Measurements from ENCODE around the gene LHX4. TPM values are rescaled to one million over a fixed set of nuclear protein-coding genes. Genes with fewer than 3 reads are reported as not detected.
A peak's percentile ranks its signal among the peaks of the same experiment; 100 is the strongest.

The LHX4 gene
- 1 to 10 TPM in 7 of 12 donors, under 1 TPM in 4, not detected in 1; 0.77 to 4.0 (median 1.5) TPM for polyA plus RNA-seq (ENCODE audit: insufficient read length in 12 of 12)
- long read RNA-seq, donor 1, partial matches to known transcripts: 54 of 54 reads
- long read RNA-seq, donor 1, other reads (novel, unspliced or antisense): 0 of 54 reads
- long read RNA-seq, donor 2: 0 reads
- long read RNA-seq, donor 3, partial matches to known transcripts: 29 of 29 reads
- long read RNA-seq, donor 3, other reads (novel, unspliced or antisense): 0 of 29 reads
- long read RNA-seq, donor 4, partial matches to known transcripts: 13 of 13 reads
- long read RNA-seq, donor 4, other reads (novel, unspliced or antisense): 0 of 13 reads
- long read RNA-seq, donor 5: 0 reads
- long read RNA-seq, donor 6: 0 reads
- long read RNA-seq, donor 7: 0 reads
- long read RNA-seq, donor 8: 0 reads
- long read RNA-seq, donor 9, partial matches to known transcripts: 25 of 25 reads
- long read RNA-seq, donor 9, other reads (novel, unspliced or antisense): 0 of 25 reads
- long read RNA-seq, donor 10: 0 reads
- long read RNA-seq, donor 11: 0 reads

DNA sequence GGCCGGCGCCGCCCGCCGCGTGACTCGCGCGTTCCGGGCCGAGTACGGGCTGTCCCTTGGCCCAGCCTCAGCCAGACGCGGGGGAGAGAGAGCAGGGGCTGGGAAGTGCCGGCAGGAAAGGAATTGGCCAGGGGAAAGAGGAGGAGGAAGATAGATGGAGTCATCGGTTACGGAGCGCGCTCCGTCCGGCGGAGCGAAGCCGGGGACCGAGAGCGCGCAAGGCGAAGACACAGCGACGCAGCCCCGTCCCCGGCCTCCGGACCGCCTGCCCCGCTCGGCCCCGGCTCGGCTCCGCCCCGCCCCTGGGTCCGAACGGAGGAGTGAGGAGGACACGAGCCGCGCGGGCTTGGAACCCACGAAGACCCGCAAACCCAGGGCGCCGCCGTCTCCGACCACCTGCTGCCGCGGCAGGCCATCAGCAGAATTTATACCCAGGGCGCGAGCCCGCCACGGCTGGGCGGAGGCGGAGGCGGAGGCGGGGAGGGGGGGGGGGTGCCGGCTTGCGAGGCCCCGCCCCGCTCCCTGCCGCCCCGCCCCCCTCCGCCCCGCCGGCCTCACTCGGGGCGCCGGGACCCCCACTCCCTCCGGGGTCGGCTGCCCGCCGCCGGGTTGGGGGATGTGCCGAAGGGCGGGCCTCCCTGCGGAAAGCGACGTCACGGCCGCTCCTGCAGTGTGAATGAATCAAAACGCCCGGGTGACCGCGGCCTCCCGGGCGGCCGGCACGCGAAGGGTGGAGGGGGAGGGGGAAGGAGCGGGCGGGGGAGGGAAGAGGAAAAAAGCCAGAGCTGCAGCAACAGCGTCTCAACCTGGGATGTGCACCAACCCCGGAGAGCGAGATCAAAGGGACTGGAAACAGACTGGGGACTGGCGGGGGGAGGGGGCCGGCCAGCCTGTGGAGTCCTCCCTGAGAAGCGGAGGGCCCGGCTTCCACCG lies at the start of gene LHX4:
LHX4 (plus strand) TSS at position 782 of the 933 bp plus-strand sequence. CDS start 266 bp downstream, outside the sequence.
- no peak for DNase-seq

DNA sequence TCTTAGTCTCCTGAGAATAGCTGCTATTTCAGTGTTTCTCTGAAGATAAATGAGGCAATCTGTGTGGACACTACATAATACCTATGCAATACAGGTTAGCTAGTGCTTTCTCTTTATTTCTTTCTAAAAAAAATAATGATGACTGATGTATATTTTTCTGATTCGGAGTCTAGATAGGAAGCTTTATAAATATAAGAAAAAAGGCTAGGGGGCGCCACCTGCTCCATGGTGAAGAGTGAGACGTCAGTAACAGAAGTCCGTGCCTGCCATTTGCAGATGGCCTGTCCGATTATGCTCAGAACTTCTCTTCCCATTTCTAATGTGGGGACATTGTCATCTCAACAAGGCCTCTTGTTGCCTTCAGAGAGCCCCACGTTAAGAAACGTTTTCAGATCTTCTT lies 49.0 kb upstream of the LHX4 start:
- no peak for DNase-seq

DNA sequence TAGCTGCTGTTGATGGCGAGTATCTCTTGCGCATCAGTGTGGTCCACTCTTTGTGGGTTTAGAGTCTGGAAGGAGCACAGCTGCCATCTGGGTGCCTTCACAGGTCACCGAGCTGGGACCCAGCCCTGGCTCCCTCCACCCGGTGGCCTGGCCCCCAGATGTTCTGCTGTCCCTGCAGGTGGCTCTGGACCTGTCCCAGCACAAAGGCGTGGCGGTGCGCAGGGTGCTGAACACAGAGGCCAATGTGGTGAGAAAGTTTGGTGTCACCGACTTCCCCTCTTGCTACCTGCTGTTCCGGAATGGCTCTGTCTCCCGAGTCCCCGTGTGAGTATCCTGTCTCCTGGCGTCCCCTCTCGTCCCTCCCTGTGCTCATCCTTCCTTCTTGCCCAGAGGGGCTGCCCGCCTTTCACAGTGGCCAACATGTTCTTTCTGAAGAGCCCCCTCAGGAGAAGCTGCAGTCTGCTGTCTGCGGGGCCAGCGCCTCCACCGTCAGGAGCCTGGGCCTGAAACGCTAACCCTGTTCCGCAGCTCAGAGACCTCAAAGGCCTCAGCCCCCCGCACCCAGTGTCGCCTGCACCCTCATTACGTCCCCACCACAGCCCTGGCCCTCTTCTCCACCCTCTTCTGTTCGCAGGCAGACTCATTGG lies 47.9 kb upstream of the LHX4 start:
- no peak for DNase-seq

DNA sequence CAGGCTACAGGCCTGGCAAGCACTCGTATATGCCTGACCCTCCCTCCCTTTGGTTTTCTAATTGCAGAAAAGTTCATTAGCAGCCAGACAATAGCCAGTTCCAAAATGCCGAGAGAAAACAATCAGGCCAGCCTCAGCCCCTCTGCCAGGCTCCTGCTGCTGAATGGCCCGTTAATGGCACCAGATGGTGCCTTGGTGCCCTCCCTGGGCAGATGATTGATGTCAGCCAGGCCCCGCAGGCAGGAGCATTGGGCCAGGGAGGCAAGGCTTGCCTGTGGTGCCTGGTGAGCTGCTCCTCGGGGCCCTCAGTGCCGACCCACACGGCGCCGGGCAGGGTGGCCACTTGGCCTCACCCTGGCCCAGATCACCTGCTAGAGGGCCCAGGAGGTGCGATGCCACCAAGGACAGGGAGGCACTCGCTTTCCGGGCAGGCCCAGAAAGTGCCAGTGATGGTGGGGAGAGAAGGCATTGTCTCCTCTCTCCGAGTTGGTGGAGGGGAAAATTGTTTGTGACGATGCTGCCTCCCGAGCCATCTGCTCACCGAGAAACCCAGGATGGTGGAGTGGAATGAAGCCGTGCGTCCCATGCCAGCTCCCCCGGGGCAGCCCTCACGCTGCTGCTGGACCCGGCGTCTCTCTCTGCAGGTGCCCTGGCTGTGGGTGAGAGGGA lies 47.3 kb upstream of the LHX4 start:
- DNase-seq: no peak

DNA sequence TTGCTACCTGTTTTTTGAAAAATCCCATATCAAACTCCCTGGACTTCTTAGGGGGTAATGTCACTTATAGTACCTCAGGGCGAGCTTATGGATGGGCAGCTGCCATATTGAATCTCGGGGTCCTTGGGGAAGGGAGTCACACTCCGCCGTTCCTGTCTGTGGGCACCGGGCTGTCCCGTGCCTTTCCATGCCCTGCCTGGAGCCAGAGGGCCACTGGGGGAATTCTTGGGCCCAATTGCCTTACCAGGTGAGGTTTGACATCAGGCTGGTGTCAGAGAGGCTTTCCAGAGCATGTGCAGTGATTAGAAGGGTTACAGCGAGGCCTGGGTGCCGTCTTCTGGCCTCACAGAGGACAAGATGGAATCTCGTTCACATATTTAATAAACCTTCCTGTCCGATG lies 46.6 kb upstream of the LHX4 start:
- DNase-seq: no peak

DNA sequence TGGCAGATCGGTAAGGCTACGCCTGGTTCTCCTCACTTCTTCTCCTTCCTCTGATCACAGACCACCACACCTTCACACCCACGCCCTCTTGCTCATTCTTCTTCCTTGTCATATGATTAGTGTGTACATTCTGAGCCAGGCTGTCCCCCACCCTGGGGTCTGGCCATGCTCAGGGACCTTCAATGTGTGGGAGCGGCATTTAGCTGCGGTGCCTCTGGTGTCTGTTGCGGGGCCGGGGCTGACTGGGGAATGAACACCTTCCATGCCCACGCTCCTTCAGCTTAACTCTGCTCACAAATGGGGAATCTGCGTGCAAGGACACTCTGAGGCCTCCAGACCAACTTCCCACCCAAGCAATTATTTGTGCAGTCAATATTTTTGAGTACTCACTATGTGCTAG lies 46.0 kb upstream of the LHX4 start:
- DNase-seq: no peak

DNA sequence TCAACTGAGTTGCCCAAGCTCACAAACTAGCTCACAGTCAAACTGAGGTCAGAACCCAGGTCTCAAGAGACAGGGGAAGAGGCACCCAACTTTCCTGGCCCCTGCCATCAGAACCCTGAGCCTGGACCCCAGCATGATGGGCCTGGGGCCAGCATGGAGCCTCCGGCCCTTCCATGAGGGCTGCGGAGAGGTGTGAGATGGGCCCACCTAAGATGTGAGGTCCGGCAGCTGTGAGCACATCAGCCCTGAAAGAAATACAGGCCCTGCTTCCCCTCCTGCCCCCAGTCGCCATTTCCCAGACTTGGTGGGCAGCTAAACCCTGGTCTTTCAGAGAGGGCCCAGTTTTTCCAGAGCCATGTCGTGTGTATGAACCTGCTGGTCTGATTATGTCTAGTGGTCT lies 44.8 kb upstream of the LHX4 start:
- no peak for DNase-seq

DNA sequence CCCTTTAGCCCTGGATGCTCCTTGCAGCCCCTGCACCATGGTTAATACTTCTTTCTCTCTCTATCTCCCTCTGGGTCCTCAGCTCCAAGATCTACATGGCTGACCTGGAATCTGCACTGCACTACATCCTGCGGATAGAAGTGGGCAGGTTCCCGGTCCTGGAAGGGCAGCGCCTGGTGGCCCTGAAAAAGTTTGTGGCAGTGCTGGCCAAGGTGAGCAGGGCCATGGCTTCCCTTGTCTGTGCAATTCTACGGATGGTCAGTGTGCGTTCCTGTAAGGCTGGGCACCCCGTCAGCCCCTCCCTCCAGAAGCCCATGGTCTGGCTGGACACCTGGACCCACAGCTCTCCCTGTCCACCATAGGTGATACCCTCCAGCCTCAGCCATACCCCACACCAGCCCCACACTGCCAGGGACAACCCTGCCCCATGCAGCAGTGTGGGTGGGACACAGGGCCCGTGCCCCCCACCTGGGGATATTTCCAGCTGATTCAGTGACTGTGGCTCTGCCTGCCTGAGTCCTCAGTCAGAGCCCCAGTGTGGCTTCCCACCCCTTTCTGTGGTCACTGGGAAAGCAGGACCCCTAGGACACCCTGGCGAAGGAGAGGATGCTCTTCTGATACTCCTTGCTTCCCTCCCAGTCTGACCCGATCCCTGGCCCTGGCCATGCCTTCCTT lies 44.0 kb upstream of the LHX4 start:
- DNase-seq: no peak

DNA sequence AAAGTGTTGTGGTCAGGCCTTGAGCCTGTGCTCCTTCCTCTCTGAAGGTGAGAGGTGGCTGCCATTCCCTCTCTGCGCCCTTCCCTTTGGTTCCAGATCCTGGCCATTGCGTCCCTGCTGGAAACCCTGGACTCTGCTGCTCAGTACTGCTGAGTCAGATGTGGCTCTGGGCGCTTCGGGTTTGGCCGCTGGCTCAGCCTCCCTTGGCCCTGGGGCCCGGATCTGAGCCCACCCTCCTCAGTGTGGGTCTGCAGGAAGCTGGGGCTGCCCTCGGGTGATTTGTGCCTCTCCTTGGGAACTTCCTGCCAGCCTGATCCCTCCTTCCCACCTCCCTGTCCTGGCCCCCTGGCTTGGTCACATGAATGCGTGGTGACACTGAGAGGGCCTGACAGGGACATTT lies 43.2 kb upstream of the LHX4 start:
- no peak for DNase-seq

DNA sequence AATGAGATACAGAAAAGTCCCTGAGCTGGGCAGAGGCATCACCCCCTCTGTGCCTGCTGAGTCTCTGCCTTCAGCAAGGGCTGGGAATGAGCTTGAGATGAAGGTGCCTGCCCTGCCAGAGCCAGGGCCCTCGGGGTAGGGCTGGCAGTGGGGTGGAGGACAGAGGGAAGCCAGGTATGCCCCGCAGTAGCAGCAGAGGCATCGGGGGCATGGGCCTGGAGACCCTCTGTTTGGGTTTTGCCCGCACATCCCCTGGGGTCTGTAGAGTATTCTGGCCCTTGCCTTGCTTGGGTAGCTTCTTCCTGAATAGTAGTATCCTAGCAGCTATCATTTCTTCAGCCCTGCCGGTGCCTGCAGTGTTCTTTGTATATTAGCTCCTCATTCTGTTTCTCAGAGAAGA lies 42.4 kb upstream of the LHX4 start:
- DNase-seq: no peak

DNA sequence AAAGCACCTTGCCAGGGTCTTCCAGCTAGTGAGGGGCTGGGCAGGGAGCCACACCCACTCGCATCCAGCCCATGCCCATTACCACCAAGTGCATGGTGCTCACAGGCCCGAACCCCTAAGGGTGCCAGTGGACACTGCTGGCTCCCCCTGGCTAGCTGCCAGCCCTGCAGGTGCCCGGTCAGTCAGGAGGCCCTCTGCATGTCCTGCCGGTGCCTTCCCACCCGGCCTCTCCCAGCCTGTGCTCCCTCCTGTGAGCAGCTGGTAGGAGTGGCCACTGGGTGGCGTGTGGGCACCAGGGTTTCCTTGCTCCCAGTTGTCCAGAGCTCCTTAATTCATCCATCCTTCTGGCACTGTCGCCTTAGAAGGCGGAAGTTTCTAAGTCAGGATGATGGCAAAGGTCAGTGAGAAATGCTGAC lies 42.0 kb upstream of the LHX4 start:
- peak; percentile 45 for DNase-seq

DNA sequence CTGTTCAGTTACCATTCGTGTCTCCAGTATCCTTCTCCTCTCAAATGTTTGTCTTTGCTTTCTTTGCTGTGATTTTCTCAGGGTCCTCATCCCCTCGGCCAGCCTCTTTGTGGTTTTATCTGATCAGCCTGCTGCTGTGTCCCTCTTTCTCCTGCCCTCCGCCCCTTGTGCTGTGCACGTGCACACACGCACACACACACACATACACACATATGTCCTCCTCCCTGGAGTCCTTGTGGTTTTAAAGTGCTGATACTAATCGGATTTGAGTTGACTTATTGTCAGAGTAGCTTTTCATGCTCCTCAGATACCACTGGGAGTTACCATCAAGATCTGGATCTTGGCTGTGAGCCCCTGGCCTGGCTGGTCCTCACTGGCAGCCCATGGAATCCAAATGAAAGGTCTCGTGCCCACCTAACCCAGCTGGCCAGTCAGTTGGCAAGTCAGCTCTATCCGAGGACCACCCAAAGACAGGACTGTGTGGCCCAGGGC lies 41.3 kb upstream of the LHX4 start:
- DNase-seq: no peak

DNA sequence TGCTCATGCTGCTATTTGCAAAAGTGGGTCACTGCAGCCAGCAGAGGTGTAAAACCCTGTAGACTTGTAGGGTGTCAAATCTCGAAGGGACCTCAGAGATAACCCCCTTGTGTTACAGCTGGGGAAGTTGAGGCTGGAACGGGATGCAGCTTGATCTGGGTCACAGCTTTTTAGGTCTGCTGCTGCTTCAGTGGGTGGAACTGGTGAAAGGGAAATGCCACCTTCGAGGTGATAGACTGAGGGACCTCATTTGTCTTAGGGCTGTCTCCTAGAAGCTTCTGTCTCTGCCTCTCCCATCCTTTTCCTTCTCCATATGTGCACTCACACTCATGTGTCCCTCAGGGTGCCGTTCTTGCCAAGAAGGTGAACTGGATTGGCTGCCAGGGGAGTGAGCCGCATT lies 40.0 kb upstream of the LHX4 start:
- no peak for DNase-seq

DNA sequence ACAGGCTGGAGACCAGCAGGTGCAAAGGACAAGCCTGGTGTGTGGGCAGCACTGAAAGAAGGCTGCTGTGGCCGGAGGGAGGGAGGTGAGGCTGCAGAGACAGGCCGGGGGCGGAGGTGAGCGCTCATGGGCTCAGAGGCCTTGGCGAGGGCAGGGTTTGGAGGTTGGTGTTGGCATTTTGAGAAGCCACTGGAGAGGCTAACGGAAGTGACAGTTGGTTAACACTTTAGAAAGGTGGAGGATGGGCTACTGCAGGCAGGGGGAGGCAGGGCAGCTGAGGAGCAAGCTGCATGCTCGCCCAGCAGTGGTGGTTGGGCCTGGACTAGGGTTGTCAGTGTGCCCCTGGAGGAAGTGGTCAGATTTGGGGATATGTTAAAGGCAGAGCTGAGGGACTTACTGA lies 37.9 kb upstream of the LHX4 start:
- DNase-seq: no peak

DNA sequence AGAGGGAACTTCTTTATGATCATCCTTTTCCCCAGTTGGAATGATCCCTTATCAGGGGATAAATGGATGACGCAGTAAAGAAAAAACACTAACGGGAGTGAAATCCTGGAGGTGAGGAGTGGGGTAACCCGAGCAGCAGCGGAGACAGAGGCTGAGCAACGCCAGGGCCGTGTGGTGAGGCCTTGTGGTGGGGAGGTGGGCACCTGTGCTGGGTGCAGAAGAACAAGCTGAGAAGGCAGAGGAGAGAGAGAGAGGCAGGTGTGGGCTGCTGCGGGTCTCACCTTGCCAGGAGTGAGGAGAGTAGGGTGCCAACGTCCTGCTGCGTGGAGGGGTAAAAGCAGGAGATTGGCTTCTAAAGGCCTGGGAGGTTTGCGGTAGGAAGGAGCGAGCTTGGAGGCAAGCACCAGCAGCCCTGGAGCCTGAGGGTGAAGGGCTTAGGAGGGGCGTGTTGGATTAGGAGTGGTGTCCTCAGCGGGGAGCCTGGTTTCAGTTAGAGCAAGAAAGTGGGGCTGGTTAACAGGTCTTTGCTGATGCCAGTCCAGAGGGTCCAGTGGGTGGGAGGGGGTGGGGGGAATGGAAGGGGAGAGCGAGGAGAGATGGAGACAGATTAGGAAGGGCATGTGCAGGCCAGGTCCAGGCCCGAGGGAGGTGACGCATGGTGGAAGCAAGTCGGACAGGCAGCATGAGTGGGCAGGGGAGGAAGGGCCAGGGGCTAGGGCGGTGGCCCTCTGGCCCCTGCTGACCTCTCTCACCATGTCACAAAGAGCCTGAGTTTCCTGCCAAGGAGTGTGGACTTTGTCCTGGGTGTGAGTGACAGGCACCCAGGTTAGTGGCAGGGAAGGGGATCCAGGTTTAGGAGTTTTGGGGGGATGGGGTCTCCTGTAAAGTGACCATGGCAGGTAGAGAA lies 36.7 kb upstream of the LHX4 start:
- DNase-seq: no peak

DNA sequence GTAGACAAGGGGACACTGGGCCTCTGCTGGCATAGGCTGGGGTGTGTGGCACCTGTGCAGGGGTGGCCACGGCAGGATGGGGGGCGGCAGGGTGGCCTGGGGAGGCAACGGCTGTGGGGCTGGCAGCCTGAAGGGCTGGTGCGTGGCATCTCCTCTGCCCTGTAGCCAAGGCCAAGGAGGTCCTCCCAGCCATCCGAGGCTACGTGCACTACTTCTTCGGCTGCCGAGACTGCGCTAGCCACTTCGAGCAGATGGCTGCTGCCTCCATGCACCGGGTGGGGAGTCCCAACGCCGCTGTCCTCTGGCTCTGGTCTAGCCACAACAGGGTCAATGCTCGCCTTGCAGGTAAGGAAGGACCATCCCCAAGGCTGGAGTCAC lies 36.0 kb upstream of the LHX4 start:
- DNase-seq: no peak

DNA sequence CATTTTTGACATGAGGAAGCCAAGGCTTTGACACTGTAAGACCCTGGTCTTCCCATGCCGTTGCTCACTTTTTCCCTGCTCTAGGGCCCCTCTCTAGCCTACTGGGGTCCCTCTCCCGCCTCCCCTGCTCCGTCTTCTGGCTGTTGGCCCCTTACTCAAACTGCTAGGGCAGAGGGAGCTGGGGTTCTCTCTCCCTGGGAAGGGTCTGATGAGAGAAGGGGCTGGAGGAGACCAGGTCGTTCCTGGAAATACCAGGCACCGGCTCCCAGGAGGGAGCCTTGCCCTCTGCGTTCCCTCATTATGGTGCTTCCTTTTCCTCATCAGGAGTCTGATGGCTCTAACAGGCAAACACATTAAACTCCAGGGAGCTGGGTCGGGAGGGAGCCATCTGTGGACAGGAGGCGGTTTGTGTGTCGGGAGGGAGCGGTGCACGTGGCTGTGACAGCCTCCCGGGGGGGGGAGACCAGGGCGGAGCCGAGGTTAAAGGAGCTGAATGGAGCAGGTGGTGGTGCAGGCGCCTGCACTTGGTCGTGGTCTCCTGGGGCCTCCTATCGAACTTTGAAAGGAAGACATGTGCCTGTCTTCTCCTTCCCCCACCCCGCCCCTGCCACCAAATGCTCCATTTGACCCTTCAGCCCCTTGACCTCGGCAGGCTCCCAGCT lies 35.4 kb upstream of the LHX4 start:
- no peak for DNase-seq

DNA sequence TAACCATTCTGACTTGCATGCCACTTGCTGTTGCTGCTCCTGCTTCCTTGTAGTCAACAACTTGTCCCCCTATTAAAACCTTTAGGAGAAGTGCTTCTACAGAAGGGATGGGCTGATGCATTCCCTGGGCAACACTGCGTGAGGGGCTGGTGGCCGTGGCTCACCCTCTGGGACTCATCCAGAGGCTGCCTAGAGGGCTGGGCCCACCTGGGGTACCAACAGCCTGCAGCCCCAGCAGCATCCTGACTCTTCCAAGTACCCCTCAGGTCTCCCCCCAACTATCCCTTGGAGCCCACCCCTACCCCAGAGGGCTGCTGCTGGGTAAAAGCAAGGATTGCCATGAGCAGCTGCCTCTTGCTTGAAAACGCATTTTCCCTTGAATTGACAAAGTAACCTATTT lies 34.7 kb upstream of the LHX4 start:
- DNase-seq: no peak

DNA sequence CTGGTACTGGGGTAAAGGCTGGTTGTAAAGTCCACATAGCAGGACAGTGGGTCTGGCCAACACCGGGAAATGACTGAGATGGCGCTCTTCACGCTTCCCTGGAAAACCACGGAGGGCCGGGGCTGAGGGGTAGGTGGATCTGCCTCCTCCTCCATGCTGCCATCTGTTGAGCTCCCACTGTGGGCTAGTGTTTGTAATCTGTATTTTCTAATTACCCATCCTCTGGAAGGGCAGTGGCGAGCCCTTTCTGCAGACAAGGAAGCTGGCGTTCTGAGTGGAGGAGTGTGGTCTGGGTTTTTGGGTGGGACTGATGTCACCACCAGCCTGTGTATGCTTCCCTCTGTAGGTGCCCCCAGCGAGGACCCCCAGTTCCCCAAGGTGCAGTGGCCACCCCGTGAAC lies 34.1 kb upstream of the LHX4 start:
- no peak for DNase-seq
